Ectodermal cell (in vitro differentiated cells): ENCODE measurements around the gene PLIN4. TPM values are rescaled to one million over a fixed set of nuclear protein-coding genes. Genes with fewer than 3 reads are reported as not detected.
"Not testable (repeated sequence)": the region's sequence is repeated elsewhere in the genome, so short reads cannot be mapped to it uniquely, and the experiment has no call there.

Experiments used
- H3K27ac ChIP-seq: 2 replicates; pipeline ENCODE4 v1.7.0; 2013; ENCODE audit warnings: mild to moderate bottlenecking, low read depth, low read length; ENCODE audit not compliant: insufficient read depth, poor library complexity, severe bottlenecking
- H3K27me3 ChIP-seq: 2 replicates; pipeline ENCODE4 v1.7.0; 2013; ENCODE audit warnings: mild to moderate bottlenecking, low read length; ENCODE audit not compliant: insufficient read depth, control insufficient read depth, poor library complexity, severe bottlenecking
- H3K36me3 ChIP-seq: one replicate; pipeline ENCODE4 v1.7.0; 2013; ENCODE audit warnings: low read length; ENCODE audit not compliant: control insufficient read depth, insufficient read depth
- H3K4me1 ChIP-seq: one replicate; pipeline ENCODE4 v1.7.0; 2013; ENCODE audit warnings: low read length; ENCODE audit not compliant: control insufficient read depth, insufficient read depth
- H3K4me3 ChIP-seq: 2 replicates; pipeline ENCODE4 v1.7.0; 2013; ENCODE audit warnings: low read depth, low read length, control low read depth; ENCODE audit not compliant: insufficient read depth
- H3K9me3 ChIP-seq: 2 replicates; pipeline ENCODE4 v1.7.0; 2013; ENCODE audit warnings: mild to moderate bottlenecking, low read length, moderate library complexity; ENCODE audit not compliant: control insufficient read depth
- WGBS, 2 experiments: methylation state at CpG; one replicate each; pipeline ENCODE4 v1.1.7; 2013; ENCODE audit warnings: missing lambda C conversion rate in 2 of 2; 5-methylcytosine and 5-hydroxymethylcytosine counted together
- polyA plus RNA-seq, 4 experiments: library from polyadenylated mRNA; stranded (reverse); fragments of 50-300 nt; gene quantifications; one replicate each; pipeline ENCODE4 v1.2.3, GENCODE V29; 2013

The PLIN4 gene, protein sequence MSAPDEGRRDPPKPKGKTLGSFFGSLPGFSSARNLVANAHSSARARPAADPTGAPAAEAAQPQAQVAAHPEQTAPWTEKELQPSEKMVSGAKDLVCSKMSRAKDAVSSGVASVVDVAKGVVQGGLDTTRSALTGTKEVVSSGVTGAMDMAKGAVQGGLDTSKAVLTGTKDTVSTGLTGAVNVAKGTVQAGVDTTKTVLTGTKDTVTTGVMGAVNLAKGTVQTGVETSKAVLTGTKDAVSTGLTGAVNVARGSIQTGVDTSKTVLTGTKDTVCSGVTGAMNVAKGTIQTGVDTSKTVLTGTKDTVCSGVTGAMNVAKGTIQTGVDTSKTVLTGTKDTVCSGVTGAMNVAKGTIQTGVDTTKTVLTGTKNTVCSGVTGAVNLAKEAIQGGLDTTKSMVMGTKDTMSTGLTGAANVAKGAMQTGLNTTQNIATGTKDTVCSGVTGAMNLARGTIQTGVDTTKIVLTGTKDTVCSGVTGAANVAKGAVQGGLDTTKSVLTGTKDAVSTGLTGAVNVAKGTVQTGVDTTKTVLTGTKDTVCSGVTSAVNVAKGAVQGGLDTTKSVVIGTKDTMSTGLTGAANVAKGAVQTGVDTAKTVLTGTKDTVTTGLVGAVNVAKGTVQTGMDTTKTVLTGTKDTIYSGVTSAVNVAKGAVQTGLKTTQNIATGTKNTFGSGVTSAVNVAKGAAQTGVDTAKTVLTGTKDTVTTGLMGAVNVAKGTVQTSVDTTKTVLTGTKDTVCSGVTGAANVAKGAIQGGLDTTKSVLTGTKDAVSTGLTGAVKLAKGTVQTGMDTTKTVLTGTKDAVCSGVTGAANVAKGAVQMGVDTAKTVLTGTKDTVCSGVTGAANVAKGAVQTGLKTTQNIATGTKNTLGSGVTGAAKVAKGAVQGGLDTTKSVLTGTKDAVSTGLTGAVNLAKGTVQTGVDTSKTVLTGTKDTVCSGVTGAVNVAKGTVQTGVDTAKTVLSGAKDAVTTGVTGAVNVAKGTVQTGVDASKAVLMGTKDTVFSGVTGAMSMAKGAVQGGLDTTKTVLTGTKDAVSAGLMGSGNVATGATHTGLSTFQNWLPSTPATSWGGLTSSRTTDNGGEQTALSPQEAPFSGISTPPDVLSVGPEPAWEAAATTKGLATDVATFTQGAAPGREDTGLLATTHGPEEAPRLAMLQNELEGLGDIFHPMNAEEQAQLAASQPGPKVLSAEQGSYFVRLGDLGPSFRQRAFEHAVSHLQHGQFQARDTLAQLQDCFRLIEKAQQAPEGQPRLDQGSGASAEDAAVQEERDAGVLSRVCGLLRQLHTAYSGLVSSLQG (N-terminal part only)
- polyA plus RNA-seq (2013, experiment 1 of 4), result 0.19 TPM
- polyA plus RNA-seq (2013, experiment 2 of 4), result 0.14 TPM
- polyA plus RNA-seq (2013, experiment 3 of 4), result 0.11 TPM
- 0.12 TPM for polyA plus RNA-seq (2013, experiment 4 of 4)

DNA sequence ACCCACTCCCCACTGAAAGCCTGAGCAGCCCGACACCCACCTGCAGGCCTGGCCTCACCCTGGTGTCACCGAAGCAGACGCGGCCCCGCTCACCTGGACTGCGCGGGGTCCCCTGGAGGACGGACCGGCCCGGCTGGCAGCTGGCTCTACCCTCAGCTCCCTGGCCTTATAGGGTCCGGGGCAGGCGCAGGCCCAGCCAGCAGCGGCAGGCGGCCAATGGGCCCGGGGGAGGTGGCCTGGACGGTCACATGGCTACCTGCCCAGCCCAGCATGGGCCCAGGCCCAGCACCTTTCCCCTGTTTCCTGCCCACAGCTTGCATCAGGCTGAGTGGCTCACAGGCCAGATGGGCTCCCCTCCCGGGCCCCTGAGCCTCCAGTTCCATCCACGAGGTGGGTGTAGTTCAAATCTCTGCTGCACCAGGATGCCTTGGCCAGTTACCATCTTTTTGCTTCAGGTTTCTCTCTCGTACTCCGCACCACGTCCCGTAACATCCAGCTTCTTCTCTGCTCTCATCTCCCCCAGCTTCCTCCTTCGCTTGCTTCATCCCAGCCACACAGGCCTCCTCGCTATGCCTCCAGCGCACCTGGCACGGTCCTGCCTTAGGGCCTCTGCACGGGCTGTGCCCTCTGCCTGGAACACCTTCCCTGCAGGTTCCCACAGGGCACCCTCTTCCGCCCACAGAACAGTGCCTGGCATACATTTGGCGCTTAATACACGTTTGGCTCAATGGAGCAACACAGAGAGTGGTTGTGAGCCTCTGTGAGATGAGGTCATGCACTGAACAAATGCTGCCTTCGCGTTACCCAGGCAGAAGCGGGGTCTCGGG lies at the start of gene PLIN4:
Gene PLIN4, minus strand, starts transcription at position 142 of the 827 bp plus-strand sequence. CDS start 214 bp downstream, outside the sequence.
- no peaks in the 10 kb centered on the region for H3K36me3 ChIP-seq
- H3K9me3 ChIP-seq, result no peaks in the 10 kb centered on the region
- H3K4me1 ChIP-seq, result peaks cover 5% of the 10 kb centered on the region
- no peak within 1 kb of the TSS for H3K4me3 ChIP-seq
- WGBS, 2 experiments, result 89 to 90% methylated on average over 34 of the region's 34 CpGs
- H3K27ac ChIP-seq, result no peak within 1 kb of the TSS
- no peaks in the 10 kb centered on the region for H3K27me3 ChIP-seq

DNA sequence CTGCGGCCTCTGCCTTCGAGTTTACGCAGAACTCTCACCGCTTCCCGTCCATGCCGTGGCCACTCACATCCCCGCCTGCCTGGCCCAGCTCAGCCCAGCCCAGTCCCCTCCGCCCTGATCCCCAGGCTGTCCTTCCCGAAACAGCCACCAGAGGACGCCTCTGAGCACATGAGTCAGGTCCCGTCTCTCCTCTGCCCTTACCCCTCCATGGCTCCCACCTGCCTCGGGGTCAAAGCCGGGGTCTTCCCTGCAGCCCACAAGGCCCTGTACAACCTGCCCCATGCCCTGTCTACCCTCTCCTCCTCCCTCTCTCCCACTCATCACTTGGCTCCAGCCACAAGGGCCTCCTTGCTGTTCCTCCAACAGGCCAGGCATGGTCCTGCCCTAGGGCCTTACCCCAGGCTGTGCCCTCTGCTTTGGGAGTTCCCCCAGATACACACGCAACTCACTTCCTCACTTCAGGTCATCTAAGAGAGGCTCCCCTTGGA lies 49.3 kb upstream of the PLIN4 start:
- H3K4me1 ChIP-seq, result no peaks in the 10 kb centered on the region
- no peak overlapping the region for H3K27ac ChIP-seq
- no peaks in the 10 kb centered on the region for H3K27me3 ChIP-seq
- no peaks in the 10 kb centered on the region for H3K9me3 ChIP-seq
- no peak overlapping the region for H3K4me3 ChIP-seq
- no peaks in the 10 kb centered on the region for H3K36me3 ChIP-seq
- 64 to 68% methylated on average over 14 of the region's 14 CpGs for WGBS, 2 experiments

DNA sequence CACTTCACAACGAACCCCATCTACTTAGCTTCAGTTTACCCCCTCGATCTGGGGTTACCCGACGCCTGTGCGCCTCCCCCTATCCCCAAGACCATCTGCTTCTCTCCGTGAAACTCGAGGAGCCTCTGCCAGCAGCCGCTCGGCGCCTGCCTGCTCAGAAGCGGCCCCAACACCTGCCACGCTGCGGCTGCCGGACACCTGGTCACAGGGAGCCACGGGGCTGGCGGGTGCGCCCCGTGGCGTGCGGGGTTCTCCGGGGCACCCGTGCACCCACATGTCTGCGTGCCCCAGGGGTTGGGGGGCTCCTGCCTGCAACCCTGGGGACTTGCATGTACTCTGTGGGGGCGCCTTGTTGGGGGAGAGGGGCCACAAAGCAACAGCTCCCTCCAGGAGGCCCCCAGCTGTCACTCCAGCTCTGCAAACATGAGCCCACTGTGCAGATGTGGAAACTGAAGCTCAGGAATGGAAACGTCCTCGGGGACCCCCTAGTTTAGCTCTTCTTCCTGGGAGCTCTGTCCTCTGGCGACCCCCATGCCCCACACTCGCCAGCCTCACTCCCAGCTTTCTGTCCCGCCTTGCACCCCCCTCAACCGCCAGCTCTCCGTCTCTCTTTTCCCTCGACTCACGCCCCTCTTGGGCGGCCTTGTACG lies 48.2 kb upstream of the PLIN4 start:
- Histone ChIP-seq H3K36me3 (no peaks in the 10 kb centered on the region), H3K4me3 (no peak overlapping the region), H3K4me1 (no peaks in the 10 kb centered on the region), H3K27me3 (no peaks in the 10 kb centered on the region), H3K27ac (no peak overlapping the region), H3K9me3 (no peaks in the 10 kb centered on the region)
- WGBS, 2 experiments, result 91 to 93% methylated on average over 35 of the region's 35 CpGs

DNA sequence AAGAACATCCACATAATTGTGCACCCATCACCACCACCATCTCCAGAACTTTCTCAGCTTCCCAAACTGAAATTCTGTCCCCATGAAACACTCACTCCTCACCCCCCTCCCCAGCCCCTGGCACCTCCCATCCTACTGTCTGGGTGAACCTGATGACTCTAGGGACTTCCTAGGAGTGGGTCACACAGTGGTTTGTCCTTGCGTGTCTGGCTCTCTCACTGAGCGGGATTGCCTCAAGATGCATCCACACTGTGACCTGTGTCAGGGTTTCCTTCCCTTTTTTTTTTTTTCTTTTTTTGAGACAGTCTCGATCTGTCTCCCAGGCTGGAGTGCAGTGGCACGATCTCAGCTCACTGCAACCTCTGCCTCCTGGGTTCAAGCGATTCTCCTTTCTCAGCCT lies 45.3 kb upstream of the PLIN4 start:
- WGBS, 2 experiments, result 89 to 94% methylated on average over 5 of the region's 5 CpGs
- H3K27ac ChIP-seq, H3K36me3 ChIP-seq, H3K9me3 ChIP-seq, H3K4me3 ChIP-seq, H3K4me1 ChIP-seq, H3K27me3 ChIP-seq: not testable (repeated sequence)

DNA sequence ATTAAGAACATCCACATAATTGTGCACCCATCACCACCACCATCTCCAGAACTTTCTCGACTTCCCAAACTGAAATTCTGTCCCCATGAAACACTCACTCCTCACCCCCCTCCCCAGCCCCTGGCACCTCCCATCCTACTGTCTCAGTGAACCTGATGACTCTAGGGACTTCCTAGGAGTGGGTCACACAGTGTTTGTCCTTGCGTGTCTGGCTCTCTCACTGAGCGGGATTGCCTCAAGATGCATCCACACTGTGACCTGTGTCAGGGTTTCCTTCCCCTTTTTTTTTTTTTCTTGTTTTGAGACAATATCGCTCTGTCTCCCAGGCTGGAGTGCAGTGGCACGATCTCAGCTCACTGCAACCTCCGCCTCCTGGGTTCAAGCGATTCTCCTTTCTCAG lies 43.8 kb upstream of the PLIN4 start:
- 94 to 95% methylated on average over 6 of the region's 7 CpGs for WGBS, 2 experiments

GRCh38 chr19:4559569-4559968 lies 41.3 kb upstream of the PLIN4 start, which contains the start of gene SEMA6B:
Gene SEMA6B, minus strand, starts transcription at chr19:4559684. Its CDS starts 1,227 bp downstream, at chr19:4558457.
- H3K36me3 ChIP-seq, result no peaks in the 10 kb centered on the region
- H3K4me1 ChIP-seq, result no peaks in the 10 kb centered on the region
- H3K4me3 ChIP-seq, result no peak within 1 kb of the TSS
- no peaks in the 10 kb centered on the region for H3K27me3 ChIP-seq
- H3K27ac ChIP-seq, result no peak within 1 kb of the TSS
- 93 to 95% methylated on average over 13 of the region's 13 CpGs for WGBS, 2 experiments
- H3K9me3 ChIP-seq, result no peaks in the 10 kb centered on the region

More for the DNA sequence above, 43.8 kb upstream of the PLIN4 start:
- not testable (repeated sequence) for H3K27ac ChIP-seq, H3K9me3 ChIP-seq, H3K36me3 ChIP-seq, H3K4me3 ChIP-seq, H3K27me3 ChIP-seq, H3K4me1 ChIP-seq

DNA sequence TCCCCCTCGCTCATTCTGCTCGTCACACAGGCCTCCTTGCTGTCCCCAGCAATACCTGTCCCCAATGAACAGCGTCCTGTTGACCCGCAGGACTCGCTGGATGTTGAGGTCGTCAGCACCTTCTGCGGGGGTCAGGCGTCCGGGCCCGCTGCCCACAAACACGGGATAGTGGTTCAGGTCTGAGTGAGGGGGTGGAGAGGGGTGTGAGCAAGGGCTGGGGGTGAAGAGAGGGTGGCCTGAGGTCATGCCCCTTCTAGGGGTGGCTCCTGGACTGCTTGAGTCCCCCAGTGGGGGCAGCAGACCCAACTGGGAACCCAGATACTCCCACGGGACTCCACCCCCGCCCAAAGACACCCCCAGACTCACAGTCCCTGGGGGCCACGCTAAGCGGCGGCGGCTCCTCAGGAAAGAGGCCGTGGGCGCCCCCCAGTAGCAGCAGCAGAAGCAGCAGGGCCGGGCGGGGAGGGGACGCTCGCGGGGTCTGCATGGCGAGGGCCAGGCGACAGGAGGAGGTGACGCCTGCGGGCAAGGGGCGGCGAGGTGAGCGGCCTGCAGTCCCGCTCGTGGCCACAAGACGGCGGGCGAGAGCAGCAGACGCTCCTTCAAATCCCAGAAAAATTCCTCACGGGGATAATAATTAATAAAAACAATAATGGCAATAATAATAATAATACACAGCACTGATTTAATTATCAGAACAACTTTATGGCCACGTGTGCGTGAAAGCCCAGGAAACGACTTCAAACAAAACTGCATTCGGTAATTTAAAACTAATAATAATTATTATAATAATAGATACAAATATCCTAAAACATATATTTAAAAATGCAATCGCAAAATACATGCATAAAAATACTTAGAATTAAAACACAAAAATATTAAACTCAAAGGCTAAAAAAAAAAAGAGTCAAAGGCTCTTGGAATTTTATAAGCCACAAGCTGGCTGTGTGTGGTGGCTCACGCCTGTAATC lies 40.0 kb upstream of the PLIN4 start:
- Histone ChIP-seq H3K4me3 (no peak overlapping the region), H3K4me1 (no peaks in the 10 kb centered on the region), H3K27ac (no peak overlapping the region), H3K9me3 (no peaks in the 10 kb centered on the region), H3K27me3 (no peaks in the 10 kb centered on the region), H3K36me3 (no peaks in the 10 kb centered on the region)
- 41 to 43% methylated on average over 36 to 39 of the region's 44 CpGs for WGBS, 2 experiments
